SU-DHL-6 (cell line): Measurements from ENCODE around the gene GMPPA.

Experiments used
- H2AFZ ChIP-seq: fragments of 200-600 bp; sonication (generic); 2 replicates; pipeline ENCODE4 v1.6.1; 2014; ENCODE audit warnings: low read depth, mild to moderate bottlenecking, moderate library complexity, mixed read lengths, antibody characterized with exemption, low read length; ENCODE audit not compliant: severe bottlenecking
- H3F3A ChIP-seq: fragments of 200-600 bp; shearing (Covaris generic); 2 replicates; pipeline ENCODE4 v1.6.0; 2016; ENCODE audit warnings: antibody characterized with exemption, mild to moderate bottlenecking; ENCODE audit not compliant: insufficient read depth
- H3K27ac ChIP-seq: fragments of 200-600 bp; sonication (generic); 2 replicates; pipeline ENCODE4 v1.5.1; 2016; ENCODE audit warnings: low read depth, mild to moderate bottlenecking, low read length, moderate library complexity, mixed read lengths
- H3K27me3 ChIP-seq: fragments of 200-600 bp; sonication (generic), shearing (Covaris generic); 2 replicates; pipeline ENCODE4 v1.6.0; 2014; ENCODE audit warnings: mild to moderate bottlenecking, low read length
- H3K36me3 ChIP-seq: fragments of 200-600 bp; sonication (generic); 2 replicates; pipeline ENCODE4 v1.6.1; 2014; ENCODE audit warnings: mild to moderate bottlenecking, low read length, mixed read lengths
- H3K4me2 ChIP-seq: fragments of 300-600, 200-600 bp; shearing (Covaris generic), sonication (generic); 2 replicates; pipeline ENCODE4 v1.6.0; 2014; ENCODE audit warnings: low read length, low read depth, mild to moderate bottlenecking; ENCODE audit not compliant: poor library complexity, severe bottlenecking
- H3K4me3 ChIP-seq: fragments of 200-600 bp; sonication (generic); 2 replicates; pipeline ENCODE4 v1.5.1; 2014; ENCODE audit warnings: antibody characterized with exemption, low read length, mild to moderate bottlenecking, mixed read lengths; ENCODE audit not compliant: insufficient read depth, poor library complexity, severe bottlenecking
- H3K79me2 ChIP-seq: fragments of 200-600 bp; sonication (generic); 2 replicates; pipeline ENCODE4 v1.6.1; 2014; ENCODE audit warnings: mild to moderate bottlenecking, low read length, moderate library complexity; ENCODE audit not compliant: insufficient read depth
- H3K9ac ChIP-seq: fragments of 200-600 bp; sonication (generic); 2 replicates; pipeline ENCODE4 v1.7.0; 2014; ENCODE audit warnings: mild to moderate bottlenecking, low read length
- H3K9me2 ChIP-seq: fragments of 200-600 bp; sonication (generic); replicated peaks from 2 replicates; pipeline ENCODE4 v1.6.1; 2014; ENCODE audit warnings: low read length; ENCODE audit not compliant: insufficient read depth
- H3K9me3 ChIP-seq: fragments of 200-600 bp; sonication (generic); 2 replicates; pipeline ENCODE4 v1.6.1; 2014; ENCODE audit warnings: low read length, mixed read lengths; ENCODE audit not compliant: insufficient read depth
- H4K20me1 ChIP-seq: fragments of 200-600 bp; sonication (generic); 2 replicates; pipeline ENCODE4 v1.6.1; 2014; ENCODE audit warnings: low read depth, mild to moderate bottlenecking, antibody characterized with exemption, low read length, moderate library complexity, mixed read lengths
- EZH2phosphoT487 ChIP-seq: fragments of 200-600 bp; sonication (generic), shearing (Covaris generic); conservative IDR thresholded peaks from 2 replicates; pipeline ENCODE4 v1.6.1; 2018; ENCODE audit warnings: mild to moderate bottlenecking, antibody characterized with exemption, low read length, moderate library complexity, mixed read lengths
- TF ChIP-seq, protein P1 (sequence below): fragments of 200-600 bp; sonication (generic); IDR thresholded peaks from one replicate; pipeline ENCODE4 v1.5.1; 2017; ENCODE audit warnings: antibody characterized with exemption, mild to moderate bottlenecking, low read length, moderate library complexity; ENCODE audit not compliant: insufficient read depth, poor library complexity, severe bottlenecking

Gene GMPPA

DNA sequence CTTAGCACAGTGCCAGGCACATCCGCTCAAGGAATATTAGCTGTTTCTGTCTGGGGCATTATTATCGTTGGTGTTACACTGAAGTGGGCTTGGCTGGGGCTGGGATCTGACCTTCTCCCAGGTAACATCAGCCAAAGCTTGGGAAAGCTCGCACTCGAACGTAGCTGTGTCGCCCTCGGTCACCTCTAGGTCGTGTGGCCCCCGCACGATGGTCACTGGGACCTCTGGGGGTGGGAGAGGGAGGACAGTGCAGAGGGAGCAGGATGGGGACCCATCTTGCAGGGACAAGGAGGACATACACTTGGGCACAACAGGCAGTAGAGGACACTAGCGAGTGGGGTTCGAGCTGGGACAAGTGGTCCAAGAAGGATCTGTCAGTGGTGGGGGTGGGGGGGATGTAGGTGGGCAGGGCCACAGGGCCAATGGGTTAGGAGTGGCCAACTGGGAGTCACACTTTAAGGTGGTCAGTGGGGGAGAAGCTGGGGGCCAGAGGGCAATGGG lies 54.8 kb downstream of the GMPPA start:
- no peaks in the 10 kb centered on the region for H3K9me2 ChIP-seq
- H3K9ac ChIP-seq = no peak overlapping the region
- no peaks in the 10 kb centered on the region for H3F3A ChIP-seq
- no peak overlapping the region for H3K4me2 ChIP-seq
- TF ChIP-seq EZH2phosphoT487 = no peak
- TF ChIP-seq, protein P1, sequence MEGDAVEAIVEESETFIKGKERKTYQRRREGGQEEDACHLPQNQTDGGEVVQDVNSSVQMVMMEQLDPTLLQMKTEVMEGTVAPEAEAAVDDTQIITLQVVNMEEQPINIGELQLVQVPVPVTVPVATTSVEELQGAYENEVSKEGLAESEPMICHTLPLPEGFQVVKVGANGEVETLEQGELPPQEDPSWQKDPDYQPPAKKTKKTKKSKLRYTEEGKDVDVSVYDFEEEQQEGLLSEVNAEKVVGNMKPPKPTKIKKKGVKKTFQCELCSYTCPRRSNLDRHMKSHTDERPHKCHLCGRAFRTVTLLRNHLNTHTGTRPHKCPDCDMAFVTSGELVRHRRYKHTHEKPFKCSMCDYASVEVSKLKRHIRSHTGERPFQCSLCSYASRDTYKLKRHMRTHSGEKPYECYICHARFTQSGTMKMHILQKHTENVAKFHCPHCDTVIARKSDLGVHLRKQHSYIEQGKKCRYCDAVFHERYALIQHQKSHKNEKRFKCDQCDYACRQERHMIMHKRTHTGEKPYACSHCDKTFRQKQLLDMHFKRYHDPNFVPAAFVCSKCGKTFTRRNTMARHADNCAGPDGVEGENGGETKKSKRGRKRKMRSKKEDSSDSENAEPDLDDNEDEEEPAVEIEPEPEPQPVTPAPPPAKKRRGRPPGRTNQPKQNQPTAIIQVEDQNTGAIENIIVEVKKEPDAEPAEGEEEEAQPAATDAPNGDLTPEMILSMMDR = no peak
- H3K79me2 ChIP-seq = no peaks in the 10 kb centered on the region
- no peak overlapping the region for H2AFZ ChIP-seq
- H3K36me3 ChIP-seq = no peaks in the 10 kb centered on the region
- no peaks in the 10 kb centered on the region for H4K20me1 ChIP-seq
- H3K4me3 ChIP-seq = no peak overlapping the region
- H3K9me3 ChIP-seq = no peaks in the 10 kb centered on the region
- H3K27me3 ChIP-seq = no peaks in the 10 kb centered on the region
- H3K27ac ChIP-seq = no peak overlapping the region

DNA sequence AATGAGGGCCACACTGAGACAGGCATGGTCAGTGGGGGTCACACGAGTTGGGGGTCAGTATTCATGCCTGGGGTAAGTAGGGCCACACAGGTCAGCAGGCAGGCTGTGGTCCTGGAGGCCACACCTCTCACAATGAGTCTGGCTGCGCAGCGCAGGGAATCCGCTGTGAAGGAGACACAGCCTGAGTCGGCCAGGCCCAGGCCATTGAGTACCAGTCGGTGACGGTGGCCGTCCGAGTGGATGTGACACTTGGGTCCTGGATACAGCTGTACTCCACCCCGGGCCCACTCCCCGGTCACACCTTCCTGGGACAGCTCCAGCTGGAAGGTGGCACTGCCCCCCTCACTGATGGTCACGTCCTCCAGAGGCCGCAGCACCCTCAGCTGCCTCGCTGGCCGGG lies 55.7 kb downstream of the GMPPA start:
- H3F3A ChIP-seq = no peaks in the 10 kb centered on the region
- H2AFZ ChIP-seq = no peak overlapping the region
- H3K79me2 ChIP-seq = no peaks in the 10 kb centered on the region
- no peaks in the 10 kb centered on the region for H3K9me2 ChIP-seq
- no peaks in the 10 kb centered on the region for H3K9me3 ChIP-seq
- no peak overlapping the region for H3K4me2 ChIP-seq
- H3K4me3 ChIP-seq = no peak overlapping the region
- no peaks in the 10 kb centered on the region for H4K20me1 ChIP-seq
- no peaks in the 10 kb centered on the region for H3K36me3 ChIP-seq
- H3K27me3 ChIP-seq = no peaks in the 10 kb centered on the region
- no peak for TF ChIP-seq EZH2phosphoT487
- TF ChIP-seq, protein P1 = no peak
- no peak overlapping the region for H3K27ac ChIP-seq
- no peak overlapping the region for H3K9ac ChIP-seq

DNA sequence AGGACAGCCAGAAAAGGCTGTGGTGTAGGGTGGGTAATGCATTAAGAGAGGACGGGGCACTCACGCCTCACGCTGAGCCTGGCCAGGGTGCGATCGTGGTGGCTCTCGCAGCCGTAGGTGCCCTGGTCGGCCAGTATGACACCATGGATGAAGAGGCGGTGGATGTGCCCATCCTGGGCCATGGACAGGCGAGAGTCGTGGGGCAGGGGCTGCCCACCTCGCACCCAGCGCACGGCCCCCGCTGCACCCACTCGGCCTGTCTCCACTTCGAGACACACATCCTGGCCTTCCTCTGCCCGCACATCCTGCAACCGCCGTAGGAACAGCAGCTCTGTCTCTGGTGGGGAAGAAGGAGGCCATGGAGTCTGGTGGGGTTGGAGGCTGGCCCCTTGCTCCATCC lies 57.3 kb downstream of the GMPPA start:
- H4K20me1 ChIP-seq = no peaks in the 10 kb centered on the region
- no peak overlapping the region for H3K27ac ChIP-seq
- no peaks in the 10 kb centered on the region for H3F3A ChIP-seq
- H3K9me3 ChIP-seq = no peaks in the 10 kb centered on the region
- H3K36me3 ChIP-seq = no peaks in the 10 kb centered on the region
- TF ChIP-seq EZH2phosphoT487 = no peak
- TF ChIP-seq, protein P1 = no peak
- H2AFZ ChIP-seq = no peak overlapping the region
- H3K4me3 ChIP-seq = no peak overlapping the region
- H3K27me3 ChIP-seq = no peaks in the 10 kb centered on the region
- H3K4me2 ChIP-seq = no peak overlapping the region
- H3K9me2 ChIP-seq = no peaks in the 10 kb centered on the region
- H3K9ac ChIP-seq = no peak overlapping the region
- no peaks in the 10 kb centered on the region for H3K79me2 ChIP-seq

DNA sequence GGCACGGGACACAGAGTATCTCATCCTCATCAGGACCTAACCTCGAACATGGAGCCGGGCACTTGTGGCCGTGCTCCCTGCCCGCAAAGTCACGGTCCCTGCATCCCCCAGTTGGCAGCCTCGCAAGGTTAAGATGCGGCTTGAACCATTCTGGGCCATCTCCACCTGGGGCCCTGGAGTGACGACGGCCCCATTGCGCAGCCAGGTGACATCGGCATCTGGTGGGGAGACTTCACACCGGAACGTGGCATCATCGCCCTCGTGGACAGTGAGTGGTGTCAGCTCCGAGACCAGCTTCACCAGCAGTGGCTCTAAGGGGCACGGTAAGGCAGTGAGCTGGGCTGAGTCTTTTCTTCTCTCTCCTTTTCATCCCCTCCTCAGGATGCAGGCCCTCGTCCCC lies 57.7 kb downstream of the GMPPA start:
- no peaks in the 10 kb centered on the region for H3K79me2 ChIP-seq
- no peaks in the 10 kb centered on the region for H3K9me2 ChIP-seq
- no peak overlapping the region for H3K4me3 ChIP-seq
- H3K27me3 ChIP-seq = no peaks in the 10 kb centered on the region
- H3F3A ChIP-seq = no peaks in the 10 kb centered on the region
- H3K27ac ChIP-seq = no peak overlapping the region
- H3K9me3 ChIP-seq = no peaks in the 10 kb centered on the region
- no peak overlapping the region for H2AFZ ChIP-seq
- H4K20me1 ChIP-seq = no peaks in the 10 kb centered on the region
- TF ChIP-seq, protein P1 = no peak
- no peak for TF ChIP-seq EZH2phosphoT487
- no peaks in the 10 kb centered on the region for H3K36me3 ChIP-seq
- no peak overlapping the region for H3K9ac ChIP-seq
- no peak overlapping the region for H3K4me2 ChIP-seq
